SIG-M5 (cell line): ENCODE measurements around the gene MOB2.
"Not testable (repeated sequence)": the region's sequence is repeated elsewhere in the genome, so short reads cannot be mapped to it uniquely, and the experiment has no call there.

Source experiments
- DNase-seq: peaks from one replicate; lab custom pipeline; 2025; lab: John Stamatoyannopoulos, UW

MOB2 gene

GRCh38 chr11:1440066-1440465, 46.5 kb downstream of the MOB2 start:
- no peak for DNase-seq

- no peak for DNase-seq
Observed at GRCh38 chr11:1439341-1439740, 47.2 kb downstream of the MOB2 start.

- DNase-seq = no peak
Observed at GRCh38 chr11:1438967-1439330, 47.6 kb downstream of the MOB2 start.

GRCh38 chr11:1438261-1438966, 48.2 kb downstream of the MOB2 start:
- no peak for DNase-seq

- DNase-seq = no peak
Observed at GRCh38 chr11:1437500-1437899, 49.1 kb downstream of the MOB2 start.

- no peak for DNase-seq
Observed at GRCh38 chr11:1436468-1437039, 50.0 kb downstream of the MOB2 start.

DNA sequence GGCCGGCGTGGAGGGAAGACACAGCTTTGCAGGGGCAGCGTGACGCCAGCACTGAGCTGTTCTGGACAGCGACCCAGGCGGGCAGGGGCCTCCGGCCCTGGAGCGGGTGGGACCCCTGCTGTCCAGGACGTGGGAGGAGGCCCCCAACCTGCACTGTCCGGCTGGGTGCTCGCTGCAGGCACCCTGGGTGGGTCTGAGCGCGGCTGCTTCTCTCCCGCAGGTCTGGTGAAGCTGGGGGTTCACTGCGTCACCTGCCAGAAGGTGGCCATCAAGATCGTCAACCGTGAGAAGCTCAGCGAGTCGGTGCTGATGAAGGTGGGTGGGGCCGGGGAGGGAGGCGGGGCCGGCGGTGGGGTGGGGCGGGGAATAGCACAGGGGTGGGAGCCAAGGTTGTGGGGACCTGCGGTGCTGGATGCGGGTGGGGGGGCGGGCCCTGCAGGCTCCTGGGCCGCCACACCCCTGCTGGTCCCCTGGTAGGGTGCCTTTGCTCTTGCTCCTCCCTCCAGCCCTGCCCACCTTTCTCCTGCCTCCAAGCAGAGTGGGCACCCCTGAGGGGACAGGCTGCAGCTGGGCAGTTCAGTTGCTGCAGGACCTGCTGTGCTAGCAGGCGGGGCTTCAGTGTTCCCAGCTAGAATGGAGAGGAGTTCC, 50.6 kb downstream of the MOB2 start:
- no peak for DNase-seq

GRCh38 chr11:1435479-1435819, 51.1 kb downstream of the MOB2 start:
- DNase-seq = not testable (repeated sequence)

DNA sequence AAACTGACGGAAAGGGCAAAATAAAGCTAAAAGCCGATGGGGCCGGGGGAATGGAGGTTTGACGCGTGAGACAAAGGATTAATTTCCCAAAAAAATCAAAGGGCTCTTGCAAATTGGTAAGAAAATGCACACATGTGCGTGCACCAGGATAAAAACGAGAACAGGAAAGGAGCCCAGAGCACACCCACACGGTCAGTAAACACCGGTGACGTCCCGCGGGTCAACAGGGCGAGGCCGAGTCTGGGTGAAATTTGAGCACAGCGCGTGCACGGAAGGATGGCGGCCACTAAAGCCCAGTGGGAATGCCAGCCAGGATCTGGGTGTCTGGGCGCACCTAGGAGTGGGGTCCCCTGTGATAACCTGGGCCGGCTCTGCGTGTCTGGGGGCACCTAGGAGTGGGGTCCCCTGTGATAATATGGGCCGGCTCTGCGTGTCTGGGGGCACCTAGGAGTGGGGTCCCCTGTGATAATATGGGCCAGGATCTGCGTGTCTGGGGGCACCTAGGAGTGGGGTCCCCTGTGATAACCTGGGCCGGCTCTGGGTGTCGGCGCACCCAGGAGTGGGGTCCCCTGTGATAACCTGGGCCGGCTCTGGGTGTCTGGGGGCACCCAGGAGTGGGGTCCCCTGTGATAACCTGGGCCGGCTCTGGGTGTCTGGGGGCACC, 52.5 kb downstream of the MOB2 start:
- DNase-seq = no peak

DNA sequence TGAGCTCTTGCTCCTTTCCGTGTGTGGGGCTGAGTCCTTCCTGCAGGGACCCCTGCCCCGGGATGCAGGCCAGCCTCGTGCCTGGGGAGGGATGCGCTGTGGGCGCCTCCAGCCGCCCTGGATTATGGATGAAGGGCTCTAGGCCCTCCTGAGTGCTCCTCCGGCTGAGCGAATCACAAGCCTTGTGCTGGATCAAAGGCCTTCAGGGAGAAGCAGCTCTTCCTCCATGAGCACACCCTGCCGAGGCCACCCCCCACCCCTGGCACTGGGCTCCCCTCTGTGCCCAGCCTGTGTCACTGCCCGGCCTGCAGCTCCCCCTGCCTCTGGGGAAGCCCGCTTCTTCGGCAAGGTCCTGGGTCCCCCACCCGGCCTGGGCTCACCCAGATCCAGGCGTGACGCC, 53.0 kb downstream of the MOB2 start:
- no peak for DNase-seq

DNA sequence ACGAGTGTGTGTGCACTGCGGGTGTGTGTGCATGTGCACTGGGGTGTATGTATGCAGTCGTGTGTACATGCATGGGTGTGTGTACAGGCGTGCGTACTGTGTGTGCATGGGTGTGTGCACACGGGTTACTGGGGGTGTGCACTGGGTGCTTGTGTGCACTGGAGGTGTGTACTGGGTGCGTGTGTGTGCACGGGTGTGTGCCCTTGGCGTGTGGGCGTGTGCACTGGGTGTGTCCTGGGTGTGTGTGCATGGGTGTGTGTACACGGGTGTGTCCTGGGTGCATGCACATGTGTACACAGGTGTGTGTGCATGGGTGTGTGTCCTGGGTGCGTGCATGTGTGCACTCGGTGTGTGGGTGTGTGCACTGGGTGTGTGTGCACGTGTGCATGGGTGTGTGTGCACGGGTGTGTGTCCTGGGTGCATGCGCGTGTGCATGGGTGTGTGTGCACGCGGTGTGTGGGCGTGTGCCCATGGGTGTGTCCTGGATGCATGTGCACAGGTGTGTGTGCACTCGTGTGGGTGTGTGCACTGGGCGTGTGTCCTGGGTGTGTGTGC, 57.7 kb downstream of the MOB2 start:
- DNase-seq = no peak

GRCh38 chr11:1425439-1425838, 61.1 kb downstream of the MOB2 start:
- DNase-seq = no peak

DNA sequence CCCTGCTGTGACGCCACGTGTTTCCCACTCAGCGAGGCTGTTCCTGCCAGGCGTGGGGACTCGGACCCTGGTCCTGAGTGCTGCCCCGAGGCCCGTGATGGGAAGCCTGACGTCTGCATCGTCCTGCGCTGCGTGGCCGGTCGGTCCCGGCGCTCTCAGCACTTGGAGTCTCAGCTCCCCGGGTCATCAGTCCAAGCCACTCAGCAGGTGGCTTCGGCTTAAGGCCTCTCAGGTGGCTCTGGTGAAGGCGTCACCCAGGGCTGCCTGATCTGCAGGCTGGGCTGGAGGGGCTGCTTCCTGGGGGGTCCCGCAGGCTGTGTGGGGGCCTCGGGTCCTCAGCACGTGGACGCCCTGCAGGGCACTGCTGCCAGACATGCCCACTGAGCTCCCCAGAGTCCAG, 61.6 kb downstream of the MOB2 start:
- DNase-seq = no peak

GRCh38 chr11:1423406-1423805, 63.2 kb downstream of the MOB2 start:
- DNase-seq = not testable (repeated sequence)

GRCh38 chr11:1422981-1423380, 63.6 kb downstream of the MOB2 start:
- DNase-seq = no peak

DNA sequence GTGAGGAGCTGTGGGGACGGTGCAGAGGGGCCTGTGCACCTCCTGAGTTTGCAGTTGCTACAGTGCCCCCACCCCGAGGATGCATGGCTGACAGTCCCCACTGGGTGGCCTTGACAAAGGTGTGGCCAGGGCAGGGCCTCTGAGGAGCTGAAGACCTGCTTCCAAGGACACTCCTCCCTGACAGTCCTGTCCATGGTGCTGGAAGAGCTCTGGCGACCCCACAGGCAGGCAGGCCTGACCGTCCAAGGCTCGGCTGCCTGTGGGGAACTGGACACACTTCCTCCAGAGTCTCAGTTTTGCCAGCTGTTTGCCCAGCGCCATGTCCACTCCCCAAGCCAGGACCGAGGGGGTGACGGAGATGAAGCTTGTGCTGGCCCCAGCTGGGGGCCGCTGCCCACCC, 64.1 kb downstream of the MOB2 start:
- no peak for DNase-seq

- DNase-seq = no peak
Observed at GRCh38 chr11:1421291-1421690, 65.3 kb downstream of the MOB2 start.

DNA sequence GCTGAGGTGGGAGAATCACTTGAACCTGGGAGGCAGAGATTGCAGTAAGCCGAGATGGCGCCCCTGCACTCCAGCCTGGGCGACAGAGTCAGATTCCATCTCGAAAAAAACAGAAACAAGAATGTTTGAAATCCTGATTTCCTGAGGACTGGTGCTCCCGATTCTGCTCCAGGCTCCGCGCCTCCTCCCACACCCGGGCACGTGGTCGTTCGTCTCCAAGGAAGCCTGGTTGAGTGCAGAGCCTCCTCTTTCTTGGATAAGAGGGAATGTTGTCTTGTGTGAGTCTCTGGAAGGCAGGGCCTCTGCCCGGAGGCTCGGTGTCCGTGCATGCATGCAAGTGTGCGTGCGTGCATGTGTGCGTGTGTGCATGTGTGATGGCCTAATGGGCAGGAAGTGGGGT, 66.8 kb downstream of the MOB2 start:
- DNase-seq = no peak
